ENCODE results near the gene CIB4.
"Not testable (repeated sequence)": the region's sequence is repeated elsewhere in the genome, so short reads cannot be mapped to it uniquely, and the experiment has no call there.

The CIB4 gene

GRCh38 chr2:26660363-26660962 is 19.3 kb upstream of the CIB4 start:
- no peak overlapping the region for H3K4me3 ChIP-seq (ENCODE audit: low read depth, low read length)
- H3K36me3 ChIP-seq (replicated peaks): no peaks in the 10 kb centered on the region
- no peak for TF ChIP-seq CTCF (IDR thresholded peaks at IDR 0.05; ENCODE audit: low read depth, low read length, missing control alignments)
- no peak for DNase-seq
- no peaks in the 10 kb centered on the region for H3K27me3 ChIP-seq (replicated peaks)
- in situ Hi-C loops (cut with HindIII; ENCODE audit: low pct_ligation_motif_present, low sequenced_read_pairs): no loop called here
- no peak overlapping the region for H3K27ac ChIP-seq

GRCh38 chr2:26658691-26659346 is 17.7 kb upstream of the CIB4 start:
- in situ Hi-C loops (cut with HindIII; ENCODE audit: low pct_ligation_motif_present, low sequenced_read_pairs): no loop called here
- Histone ChIP-seq H3K36me3 (replicated peaks) (no peaks in the 10 kb centered on the region), H3K4me3 (ENCODE audit: low read depth, low read length) (no peak overlapping the region), H3K27ac (no peak overlapping the region), H3K27me3 (replicated peaks) (no peaks in the 10 kb centered on the region)
- no peak for TF ChIP-seq CTCF (IDR thresholded peaks at IDR 0.05; ENCODE audit: low read depth, low read length, missing control alignments)
- no peak for DNase-seq

GRCh38 chr2:26657265-26657664 is 16.1 kb upstream of the CIB4 start:
- no peak overlapping the region for H3K27ac ChIP-seq
- no peak overlapping the region for H3K4me3 ChIP-seq (ENCODE audit: low read depth, low read length)
- no peak for DNase-seq
- TF ChIP-seq CTCF (IDR thresholded peaks at IDR 0.05; ENCODE audit: low read depth, low read length, missing control alignments): no peak
- H3K27me3 ChIP-seq (replicated peaks): no peaks in the 10 kb centered on the region
- H3K36me3 ChIP-seq (replicated peaks): no peaks in the 10 kb centered on the region
- in situ Hi-C loops (cut with HindIII; ENCODE audit: low pct_ligation_motif_present, low sequenced_read_pairs): no loop called here

- TF ChIP-seq CTCF (IDR thresholded peaks at IDR 0.05; ENCODE audit: low read depth, low read length, missing control alignments): no peak
- no peaks in the 10 kb centered on the region for H3K36me3 ChIP-seq (replicated peaks)
Measured at GRCh38 chr2:26655611-26656195, 14.5 kb upstream of the CIB4 start.

GRCh38 chr2:26655120-26655519 is 14.0 kb upstream of the CIB4 start:
- DNase-seq; H3K27ac ChIP-seq; H3K36me3 ChIP-seq (replicated peaks); H3K4me3 ChIP-seq (ENCODE audit: low read depth, low read length); in situ Hi-C loops (cut with HindIII; ENCODE audit: low pct_ligation_motif_present, low sequenced_read_pairs); H3K27me3 ChIP-seq (replicated peaks): not testable (repeated sequence)

More at GRCh38 chr2:26655611-26656195, 14.5 kb upstream of the CIB4 start:
- no peak for DNase-seq
- in situ Hi-C loops (cut with HindIII; ENCODE audit: low pct_ligation_motif_present, low sequenced_read_pairs): no loop called here
- no peak overlapping the region for H3K4me3 ChIP-seq (ENCODE audit: low read depth, low read length)
- H3K27ac ChIP-seq: no peak overlapping the region
- H3K27me3 ChIP-seq (replicated peaks): peaks cover 5% of the 10 kb centered on the region

- no peak for TF ChIP-seq CTCF (IDR thresholded peaks at IDR 0.05; ENCODE audit: low read depth, low read length, missing control alignments)
- H3K4me3 ChIP-seq (ENCODE audit: low read depth, low read length): no peak overlapping the region
- in situ Hi-C loops (cut with HindIII; ENCODE audit: low pct_ligation_motif_present, low sequenced_read_pairs): no loop called here
- no peak for DNase-seq
- H3K27ac ChIP-seq: no peak overlapping the region
- H3K36me3 ChIP-seq (replicated peaks): no peaks in the 10 kb centered on the region
- peaks cover 5% of the 10 kb centered on the region for H3K27me3 ChIP-seq (replicated peaks)
Measured at GRCh38 chr2:26654061-26654340, 12.8 kb upstream of the CIB4 start.
